Hematopoietic multipotent progenitor cell treated with erythropoietin and hydrocortisone succinate and interleukin-3 and kit ligand, for 15 days (in vitro differentiated cells): ENCODE data around the gene OR2L8.

Experiments
- DNase-seq: peaks from one replicate; pipeline ENCODE4 v3.0.0-alpha.2; 2015; ENCODE audit warnings: low spot score

Gene OR2L8

GRCh38 chr1:247948558-247948957 is at the start of gene OR2L8:
Gene OR2L8 (plus strand): TSS chr1:247948858. CDS start chr1:247948858, 0 bp downstream.
- DNase-seq: no peak

- no peak for DNase-seq
These were observed 44.5 kb upstream of the OR2L8 start for GRCh38 chr1:247904122-247904521.

GRCh38 chr1:247905181-247905580 is 43.5 kb upstream of the OR2L8 start:
- DNase-seq: no peak

- DNase-seq: no peak
These were observed 42.7 kb upstream of the OR2L8 start for GRCh38 chr1:247905910-247906503.

- DNase-seq: peak; percentile 80
These were observed 42.1 kb upstream of the OR2L8 start for GRCh38 chr1:247906504-247907047.

- no peak for DNase-seq
These were observed 39.9 kb upstream of the OR2L8 start for GRCh38 chr1:247908766-247909165.

GRCh38 chr1:247913786-247914185 is 34.9 kb upstream of the OR2L8 start:
- DNase-seq: no peak

- DNase-seq: no peak
These were observed 33.6 kb upstream of the OR2L8 start for GRCh38 chr1:247914941-247915662.

GRCh38 chr1:247919952-247920351 is 28.7 kb upstream of the OR2L8 start, which contains the start of gene OR2T8:
Gene OR2T8 (plus strand): TSS chr1:247920252. CDS start chr1:247921018, 766 bp downstream.
- no peak for DNase-seq

- DNase-seq: no peak
These were observed 24.7 kb upstream of the OR2L8 start for GRCh38 chr1:247923941-247924340.

- no peak for DNase-seq
These were observed 23.8 kb upstream of the OR2L8 start, which contains the start of gene OR2AJ1 for GRCh38 chr1:247924868-247925267. Gene OR2AJ1 (plus strand): TSS chr1:247924889. CDS start chr1:247933769, 8,880 bp downstream.

GRCh38 chr1:247933989-247934388 is 14.7 kb upstream of the OR2L8 start:
- no peak for DNase-seq

- DNase-seq: no peak
These were observed 12.9 kb upstream of the OR2L8 start for GRCh38 chr1:247935781-247936180.

GRCh38 chr1:247936415-247936814 is 12.2 kb upstream of the OR2L8 start:
- no peak for DNase-seq

GRCh38 chr1:247936965-247937734 is 11.5 kb upstream of the OR2L8 start:
- peak; percentile 95 for DNase-seq

- no peak for DNase-seq
These were observed 6.0 kb upstream of the OR2L8 start for GRCh38 chr1:247942624-247943023.

GRCh38 chr1:247953408-247953807 is 4.8 kb downstream of the OR2L8 start:
- DNase-seq: no peak

GRCh38 chr1:247961791-247962190 is 13.1 kb downstream of the OR2L8 start:
- DNase-seq: no peak

- DNase-seq: no peak
These were observed 14.4 kb downstream of the OR2L8 start for GRCh38 chr1:247962911-247963588.

- no peak for DNase-seq
These were observed 16.3 kb downstream of the OR2L8 start, which contains the start of gene OR2AK2 for GRCh38 chr1:247964933-247965332. Gene OR2AK2 (plus strand): TSS chr1:247965233. CDS start chr1:247965377, 144 bp downstream.

GRCh38 chr1:247966532-247967204 is 18.0 kb downstream of the OR2L8 start:
- DNase-seq: no peak
